Neutrophil (primary cell): Measurements from ENCODE around the gene RTBDN.

Experiments used
- H3K27ac ChIP-seq: fragments of 200-600 bp; sonication (generic); 2 replicates; pipeline ENCODE4 v1.5.1; 2016; ENCODE audit warnings: mild to moderate bottlenecking, moderate library complexity
- H3K27me3 ChIP-seq: fragments of 200-600 bp; sonication (generic); 2 replicates; pipeline ENCODE4 v1.6.0; 2016; ENCODE audit warnings: mild to moderate bottlenecking
- H3K36me3 ChIP-seq: fragments of 200-600 bp; sonication (generic); 2 replicates; pipeline ENCODE4 v1.5.1; 2017
- H3K4me1 ChIP-seq, 2 experiments: fragments of 200-600 bp in 1 of 2; sonication (generic) in 1 of 2; 1 replicate in 1 of 2; 2 replicates in 1 of 2; pipeline versions ENCODE4 v1.5.1 to v1.6.1; 2013 to 2016; ENCODE audit warnings: low read depth in 1 of 2, low read length in 1 of 2, mild to moderate bottlenecking in 1 of 2, moderate library complexity in 1 of 2; ENCODE audit not compliant: control insufficient read depth in 1 of 2, insufficient read depth in 1 of 2
- H3K4me3 ChIP-seq, 2 experiments: fragments of 200-600 bp in 1 of 2; sonication (generic) in 1 of 2; 1 replicate in 1 of 2; 2 replicates in 1 of 2; pipeline ENCODE4 v1.5.1; 2013 to 2016; ENCODE audit warnings: low read depth in 1 of 2, low read length in 1 of 2, mild to moderate bottlenecking in 1 of 2, moderate library complexity in 1 of 2
- H3K9me3 ChIP-seq: fragments of 200-600 bp; sonication (generic); 2 replicates; pipeline ENCODE4 v1.5.1; 2016
- CTCF ChIP-seq: fragments of 200-600 bp; sonication (generic); IDR thresholded peaks from 2 replicates; pipeline ENCODE4 v1.5.1; 2016; ENCODE audit warnings: antibody characterized with exemption

Gene RTBDN

DNA sequence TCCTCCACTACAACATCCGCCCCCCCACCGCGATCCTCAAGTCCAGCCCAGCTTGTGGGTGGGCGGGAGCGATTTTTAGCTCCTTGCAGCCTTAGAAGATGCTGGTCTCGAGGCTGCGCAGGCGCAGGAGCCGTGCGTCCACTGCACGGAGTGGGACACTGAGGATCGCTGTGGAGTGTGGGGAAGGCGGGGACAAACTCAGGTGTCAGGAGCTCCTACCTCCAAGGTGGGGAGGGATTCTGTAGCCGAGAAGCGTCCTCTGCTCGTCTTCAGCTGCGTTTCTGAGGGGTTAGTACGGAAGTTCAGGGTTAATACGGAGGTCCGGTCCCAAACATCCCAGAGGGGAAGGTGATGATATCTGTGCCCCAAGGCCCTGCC is at the start of gene RTBDN:
Gene RTBDN, minus strand, starts transcription at position 14 of the 378 bp plus-strand sequence. CDS start 4,600 bp downstream, outside the sequence.
- Histone ChIP-seq H3K27me3 (peaks cover 100% of the 10 kb centered on the region), H3K4me1 (peaks cover 0 to 10% of the 10 kb centered on the region in 2 experiments)

DNA sequence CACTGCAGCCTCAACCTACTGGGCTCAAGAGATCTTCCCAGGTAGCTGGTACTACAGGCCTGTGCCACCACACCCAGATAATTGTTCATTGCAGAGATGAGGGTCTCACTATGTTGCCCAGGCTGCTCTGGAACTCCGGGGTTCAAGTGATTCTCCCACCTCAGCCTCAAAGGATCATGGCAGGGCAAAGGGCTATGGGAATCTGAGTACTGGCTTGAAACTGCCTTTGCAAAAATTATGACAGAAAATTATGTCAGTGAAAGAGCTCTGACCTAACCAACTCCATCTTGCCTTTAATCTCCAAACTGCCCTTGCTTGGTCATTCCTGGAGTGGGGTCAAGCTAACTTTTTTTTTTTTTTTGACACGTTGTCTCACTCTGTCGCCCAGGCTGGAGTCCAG is 48.2 kb upstream of the RTBDN start:
- TF ChIP-seq CTCF, result no peak
- H3K27ac ChIP-seq, result peak overlapping the region; percentile 95
- peaks cover 55% of the 10 kb centered on the region in 2 experiments for H3K4me1 ChIP-seq
- H3K36me3 ChIP-seq, result no peaks in the 10 kb centered on the region
- peak overlapping the region; percentile 67 to 74 for H3K4me3 ChIP-seq
- no peaks in the 10 kb centered on the region for H3K9me3 ChIP-seq
- peaks cover 16% of the 10 kb centered on the region for H3K27me3 ChIP-seq

More for the DNA sequence above, at the start of gene RTBDN:
- Histone ChIP-seq H3K36me3 (no peaks in the 10 kb centered on the region), H3K27ac (no peak within 1 kb of the TSS), H3K9me3 (no peaks in the 10 kb centered on the region), H3K4me3 (peak within 1 kb of the TSS in 1 of 2 experiments; percentile 35)
- TF ChIP-seq CTCF, result no peak

DNA sequence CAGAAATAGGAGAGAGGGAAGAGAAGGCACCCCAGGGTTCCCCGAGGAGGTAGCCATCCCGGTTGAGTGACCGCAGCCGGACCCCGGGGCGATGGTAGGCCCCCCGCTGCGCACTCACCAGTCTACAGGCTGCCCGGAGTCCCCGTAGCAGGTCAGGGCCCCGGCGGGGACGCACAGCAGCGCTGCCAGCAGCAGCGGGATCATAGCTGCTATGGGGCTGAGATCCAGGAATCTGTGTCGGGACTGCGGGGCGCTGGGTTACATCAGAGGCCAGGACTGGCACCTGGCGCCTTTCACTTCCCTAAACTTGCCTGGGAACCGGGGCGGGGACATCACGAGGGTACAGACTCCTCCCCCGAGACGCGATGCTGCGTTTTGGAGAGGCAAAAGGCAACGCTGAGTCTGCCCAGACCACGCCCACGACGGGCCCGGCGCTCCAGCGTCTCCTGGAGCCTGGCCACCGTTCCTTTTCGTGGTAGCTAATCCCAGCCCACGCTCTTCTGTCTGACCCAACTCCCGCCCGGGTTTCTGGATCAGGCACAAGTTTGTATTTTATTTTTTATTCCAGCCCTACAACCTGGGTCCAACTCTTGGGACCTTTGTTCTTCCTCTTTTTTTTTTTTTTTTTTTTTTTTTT is 46.9 kb upstream of the RTBDN start, which contains the start of gene DNASE2:
Gene DNASE2, minus strand, starts transcription at position 278 of the 637 bp plus-strand sequence. Its CDS starts 74 bp downstream, at position 204.
- TF ChIP-seq CTCF, result peak; percentile 30
- Histone ChIP-seq H3K36me3 (no peaks in the 10 kb centered on the region), H3K4me1 (peaks cover 55% of the 10 kb centered on the region in 2 experiments), H3K4me3 (peak within 1 kb of the TSS; percentile 67 to 74), H3K27ac (peak within 1 kb of the TSS; percentile 95), H3K9me3 (no peaks in the 10 kb centered on the region), H3K27me3 (peaks cover 15% of the 10 kb centered on the region)

DNA sequence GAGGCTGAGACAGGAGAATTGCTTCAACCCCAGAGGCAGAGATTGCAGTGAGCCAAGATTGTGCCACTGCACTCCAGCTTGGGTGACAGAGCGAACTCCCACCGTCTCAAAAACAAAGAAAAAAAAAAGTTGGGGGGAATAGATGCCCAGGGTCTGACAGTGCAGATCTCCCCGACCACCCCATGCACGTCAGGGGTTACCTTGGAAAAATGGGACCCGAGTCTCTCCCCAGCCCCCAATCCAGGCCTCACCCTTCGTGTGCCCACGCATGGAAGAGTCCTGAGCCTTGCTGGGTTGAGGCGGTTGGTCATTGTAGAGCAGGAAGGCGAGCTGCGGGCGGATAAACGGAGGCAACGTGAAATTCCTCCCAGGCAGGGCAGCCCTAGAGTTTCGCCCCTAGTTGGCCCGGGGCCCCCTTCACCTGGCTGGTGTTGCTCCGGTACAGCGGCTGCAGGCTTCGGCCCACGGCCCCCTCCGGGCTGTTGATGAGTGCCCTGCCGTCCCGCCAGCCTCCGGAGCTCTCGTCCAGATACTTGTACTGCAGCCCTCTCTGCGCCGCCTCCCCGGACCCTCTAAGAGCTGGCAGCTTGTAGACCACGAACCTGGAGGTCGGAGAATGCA is 46.3 kb upstream of the RTBDN start:
- Histone ChIP-seq H3K36me3 (no peaks in the 10 kb centered on the region), H3K4me1 (peaks cover 49% of the 10 kb centered on the region in 2 experiments), H3K9me3 (no peaks in the 10 kb centered on the region), H3K27ac (peak overlapping the region; percentile 95), H3K4me3 (peak overlapping the region; percentile 67 to 74), H3K27me3 (peaks cover 9% of the 10 kb centered on the region)
- TF ChIP-seq CTCF, result no peak

GRCh38 chr19:12875086-12875485 is 40.7 kb upstream of the RTBDN start:
- Histone ChIP-seq H3K27me3 (no peaks in the 10 kb centered on the region), H3K4me1 (no peaks in the 10 kb centered on the region), H3K36me3 (no peaks in the 10 kb centered on the region), H3K27ac (no peak overlapping the region), H3K9me3 (no peaks in the 10 kb centered on the region), H3K4me3 (no peak overlapping the region)
- no peak for TF ChIP-seq CTCF
